Measurements from ENCODE around the gene ALDOB.

Gene ALDOB

GRCh38 chr9:101442736-101443135 lies 7.2 kb upstream of the ALDOB start:
- Histone ChIP-seq H3K79me1 (ENCODE audit: low read depth, low read length) (no peaks in the 10 kb centered on the region), H4K91ac (ENCODE audit: low read depth, low read length, poor library complexity) (no peak overlapping the region), H3K9me3 (replicated peaks in 1 of 2; ENCODE audit: control insufficient read depth in 2 of 2, insufficient read depth in 1 of 2, low read depth in 1 of 2, low read length in 2 of 2) (no peaks in the 10 kb centered on the region), H3K4me2 (ENCODE audit: insufficient read depth, low read length, poor library complexity, severe bottlenecking) (no peak overlapping the region), H3K4me1 (ENCODE audit: control insufficient read depth in 2 of 2, insufficient read depth in 1 of 2, low read depth in 1 of 2, low read length in 2 of 2) (peaks cover 0 to 4% of the 10 kb centered on the region in 2 donors), H3K14ac (ENCODE audit: low read length) (no peak overlapping the region), H3K9ac (ENCODE audit: low read depth, low read length, poor library complexity) (no peak overlapping the region), H3K4ac (ENCODE audit: low read length) (no peak overlapping the region), H2BK5ac (ENCODE audit: low read length) (no peak overlapping the region), H3K36me3 (replicated peaks in 1 of 2; ENCODE audit: control insufficient read depth in 2 of 2, insufficient read depth in 2 of 2, low read length in 2 of 2) (no peaks in the 10 kb centered on the region), H2AK5ac (ENCODE audit: low read depth, low read length) (no peak overlapping the region), H2BK12ac (ENCODE audit: low read length) (no peak overlapping the region), H4K8ac (ENCODE audit: low read depth, low read length) (no peak overlapping the region), H3K4me3 (ENCODE audit: low read length in 2 of 2) (no peak overlapping the region), H2BK120ac (ENCODE audit: low read depth, low read length) (no peak overlapping the region), H3K27ac (replicated peaks; ENCODE audit: low read length) (no peak overlapping the region), H2AFZ (ENCODE audit: low read length) (no peak overlapping the region), H3K18ac (ENCODE audit: low read length) (no peak overlapping the region), H3K27me3 (ENCODE audit: control insufficient read depth in 3 of 3, insufficient read depth in 3 of 3, low read depth in 1 of 3, low read length in 3 of 3) (peaks cover 0 to 18% (median 0%) of the 10 kb centered on the region in 3 experiments), H2BK15ac (ENCODE audit: low read length) (no peak overlapping the region), H3K23ac (ENCODE audit: low read depth, low read length, poor library complexity) (no peak overlapping the region)
- no CpG with 5 or more reads among the region's 3 CpGs for WGBS, 2 donors (ENCODE audit: extremely low coverage in 2 of 2, insufficient read length in 2 of 2, insufficient replicate concordance in 1 of 2)
- DNase-seq (ENCODE audit: low spot score), result no peak

GRCh38 chr9:101442318-101442717 lies 6.7 kb upstream of the ALDOB start:
- H3K4me3 ChIP-seq (ENCODE audit: low read length in 2 of 2), result no peak overlapping the region
- H2BK12ac ChIP-seq (ENCODE audit: low read length), result no peak overlapping the region
- H4K8ac ChIP-seq (ENCODE audit: low read depth, low read length), result no peak overlapping the region
- H3K79me1 ChIP-seq (ENCODE audit: low read depth, low read length), result no peaks in the 10 kb centered on the region
- H3K9ac ChIP-seq (ENCODE audit: low read depth, low read length, poor library complexity), result no peak overlapping the region
- WGBS, 2 donors (ENCODE audit: extremely low coverage in 2 of 2, insufficient read length in 2 of 2, insufficient replicate concordance in 1 of 2), result no CpG with 5 or more reads among the region's 3 CpGs
- no peak overlapping the region for H3K4ac ChIP-seq (ENCODE audit: low read length)
- H3K14ac ChIP-seq (ENCODE audit: low read length), result no peak overlapping the region
- no peak overlapping the region for H2BK120ac ChIP-seq (ENCODE audit: low read depth, low read length)
- no peaks in the 10 kb centered on the region for H3K36me3 ChIP-seq (replicated peaks in 1 of 2; ENCODE audit: control insufficient read depth in 2 of 2, insufficient read depth in 2 of 2, low read length in 2 of 2)
- H3K4me1 ChIP-seq (ENCODE audit: control insufficient read depth in 2 of 2, insufficient read depth in 1 of 2, low read depth in 1 of 2, low read length in 2 of 2), result peaks cover 0 to 4% of the 10 kb centered on the region in 2 donors
- H3K23ac ChIP-seq (ENCODE audit: low read depth, low read length, poor library complexity), result no peak overlapping the region
- no peak overlapping the region for H3K4me2 ChIP-seq (ENCODE audit: insufficient read depth, low read length, poor library complexity, severe bottlenecking)
- H3K27ac ChIP-seq (replicated peaks; ENCODE audit: low read length), result no peak overlapping the region
- no peak overlapping the region for H2AFZ ChIP-seq (ENCODE audit: low read length)
- H2AK5ac ChIP-seq (ENCODE audit: low read depth, low read length), result no peak overlapping the region
- no peak for DNase-seq (ENCODE audit: low spot score)
- H2BK15ac ChIP-seq (ENCODE audit: low read length), result no peak overlapping the region
- H3K9me3 ChIP-seq (replicated peaks in 1 of 2; ENCODE audit: control insufficient read depth in 2 of 2, insufficient read depth in 1 of 2, low read depth in 1 of 2, low read length in 2 of 2), result no peaks in the 10 kb centered on the region
- H3K27me3 ChIP-seq (ENCODE audit: control insufficient read depth in 3 of 3, insufficient read depth in 3 of 3, low read depth in 1 of 3, low read length in 3 of 3), result peaks cover 0 to 21% (median 0%) of the 10 kb centered on the region in 3 experiments
- H2BK5ac ChIP-seq (ENCODE audit: low read length), result no peak overlapping the region
- H3K18ac ChIP-seq (ENCODE audit: low read length), result no peak overlapping the region
- H4K91ac ChIP-seq (ENCODE audit: low read depth, low read length, poor library complexity), result no peak overlapping the region

- no peak for DNase-seq (ENCODE audit: low spot score)
- Histone ChIP-seq H3K9me3 (replicated peaks in 1 of 2; ENCODE audit: control insufficient read depth in 2 of 2, insufficient read depth in 1 of 2, low read depth in 1 of 2, low read length in 2 of 2) (no peaks in the 10 kb centered on the region), H3K27me3 (ENCODE audit: control insufficient read depth in 3 of 3, insufficient read depth in 3 of 3, low read depth in 1 of 3, low read length in 3 of 3) (peaks cover 0 to 19% (median 0%) of the 10 kb centered on the region in 3 experiments), H2BK15ac (ENCODE audit: low read length) (no peak overlapping the region), H3K4ac (ENCODE audit: low read length) (no peak overlapping the region), H3K79me1 (ENCODE audit: low read depth, low read length) (no peaks in the 10 kb centered on the region), H3K14ac (ENCODE audit: low read length) (no peak overlapping the region), H2AK5ac (ENCODE audit: low read depth, low read length) (no peak overlapping the region), H2BK5ac (ENCODE audit: low read length) (no peak overlapping the region), H3K36me3 (replicated peaks in 1 of 2; ENCODE audit: control insufficient read depth in 2 of 2, insufficient read depth in 2 of 2, low read length in 2 of 2) (no peaks in the 10 kb centered on the region), H3K9ac (ENCODE audit: low read depth, low read length, poor library complexity) (no peak overlapping the region), H2BK12ac (ENCODE audit: low read length) (no peak overlapping the region), H3K4me3 (ENCODE audit: low read length in 2 of 2) (no peak overlapping the region), H4K91ac (ENCODE audit: low read depth, low read length, poor library complexity) (no peak overlapping the region), H2BK120ac (ENCODE audit: low read depth, low read length) (no peak overlapping the region), H3K27ac (replicated peaks; ENCODE audit: low read length) (no peak overlapping the region), H2AFZ (ENCODE audit: low read length) (no peak overlapping the region), H3K4me1 (ENCODE audit: control insufficient read depth in 2 of 2, insufficient read depth in 1 of 2, low read depth in 1 of 2, low read length in 2 of 2) (peaks cover 0 to 4% of the 10 kb centered on the region in 2 donors), H3K18ac (ENCODE audit: low read length) (no peak overlapping the region), H3K4me2 (ENCODE audit: insufficient read depth, low read length, poor library complexity, severe bottlenecking) (no peak overlapping the region), H3K23ac (ENCODE audit: low read depth, low read length, poor library complexity) (no peak overlapping the region), H4K8ac (ENCODE audit: low read depth, low read length) (no peak overlapping the region)
- no CpG with 5 or more reads among the region's 3 CpGs for WGBS, 2 donors (ENCODE audit: extremely low coverage in 2 of 2, insufficient read length in 2 of 2, insufficient replicate concordance in 1 of 2)
Measured at GRCh38 chr9:101440714-101441230, 5.2 kb upstream of the ALDOB start.

- Histone ChIP-seq H3K14ac (ENCODE audit: low read length) (no peak overlapping the region), H3K9me3 (replicated peaks in 1 of 2; ENCODE audit: control insufficient read depth in 2 of 2, insufficient read depth in 1 of 2, low read depth in 1 of 2, low read length in 2 of 2) (no peaks in the 10 kb centered on the region), H3K4ac (ENCODE audit: low read length) (no peak overlapping the region), H2BK120ac (ENCODE audit: low read depth, low read length) (no peak overlapping the region), H3K4me3 (ENCODE audit: low read length in 2 of 2) (no peak overlapping the region), H3K4me1 (ENCODE audit: control insufficient read depth in 2 of 2, insufficient read depth in 1 of 2, low read depth in 1 of 2, low read length in 2 of 2) (peaks cover 0 to 4% of the 10 kb centered on the region in 2 donors), H2AFZ (ENCODE audit: low read length) (no peak overlapping the region), H3K23ac (ENCODE audit: low read depth, low read length, poor library complexity) (no peak overlapping the region), H4K8ac (ENCODE audit: low read depth, low read length) (no peak overlapping the region), H3K4me2 (ENCODE audit: insufficient read depth, low read length, poor library complexity, severe bottlenecking) (no peak overlapping the region), H3K27ac (replicated peaks; ENCODE audit: low read length) (no peak overlapping the region), H3K27me3 (ENCODE audit: control insufficient read depth in 3 of 3, insufficient read depth in 3 of 3, low read depth in 1 of 3, low read length in 3 of 3) (peaks cover 0 to 17% (median 0%) of the 10 kb centered on the region in 3 experiments), H2BK5ac (ENCODE audit: low read length) (no peak overlapping the region), H3K9ac (ENCODE audit: low read depth, low read length, poor library complexity) (no peak overlapping the region), H4K91ac (ENCODE audit: low read depth, low read length, poor library complexity) (no peak overlapping the region), H3K18ac (ENCODE audit: low read length) (no peak overlapping the region), H2BK15ac (ENCODE audit: low read length) (no peak overlapping the region), H2BK12ac (ENCODE audit: low read length) (no peak overlapping the region), H2AK5ac (ENCODE audit: low read depth, low read length) (no peak overlapping the region), H3K79me1 (ENCODE audit: low read depth, low read length) (no peaks in the 10 kb centered on the region), H3K36me3 (replicated peaks in 1 of 2; ENCODE audit: control insufficient read depth in 2 of 2, insufficient read depth in 2 of 2, low read length in 2 of 2) (no peaks in the 10 kb centered on the region)
- WGBS, 2 donors (ENCODE audit: extremely low coverage in 2 of 2, insufficient read length in 2 of 2, insufficient replicate concordance in 1 of 2), result no CpG with 5 or more reads among the region's 3 CpGs
- DNase-seq (ENCODE audit: low spot score), result no peak
Measured at GRCh38 chr9:101438523-101438922, 2.9 kb upstream of the ALDOB start.
